ENCODE results near the gene PNPT1.
"Not testable (repeated sequence)": the region's sequence is repeated elsewhere in the genome, so short reads cannot be mapped to it uniquely, and the experiment has no call there.

Gene PNPT1

DNA sequence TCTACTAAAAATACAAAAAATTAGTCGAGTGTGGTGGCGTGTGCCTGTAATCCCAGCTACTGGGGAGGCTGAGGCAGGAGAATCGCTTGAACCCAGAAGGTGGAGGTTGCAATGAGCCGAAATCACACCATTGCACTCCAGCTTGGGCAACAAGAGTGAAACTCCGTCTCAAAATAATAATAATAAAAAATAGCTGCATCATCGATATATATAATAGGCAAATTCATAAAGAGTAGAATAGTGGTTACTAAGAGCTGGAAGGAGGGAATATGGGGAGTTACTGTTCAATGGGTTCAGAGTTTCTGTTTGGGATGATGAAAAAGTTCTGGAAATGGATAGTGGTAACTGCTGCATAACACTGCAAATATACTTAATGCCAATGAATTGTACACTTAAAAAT lies 96.8 kb downstream of the PNPT1 start:
- DNase-seq (ENCODE audit: low read depth): not testable (repeated sequence)

DNA sequence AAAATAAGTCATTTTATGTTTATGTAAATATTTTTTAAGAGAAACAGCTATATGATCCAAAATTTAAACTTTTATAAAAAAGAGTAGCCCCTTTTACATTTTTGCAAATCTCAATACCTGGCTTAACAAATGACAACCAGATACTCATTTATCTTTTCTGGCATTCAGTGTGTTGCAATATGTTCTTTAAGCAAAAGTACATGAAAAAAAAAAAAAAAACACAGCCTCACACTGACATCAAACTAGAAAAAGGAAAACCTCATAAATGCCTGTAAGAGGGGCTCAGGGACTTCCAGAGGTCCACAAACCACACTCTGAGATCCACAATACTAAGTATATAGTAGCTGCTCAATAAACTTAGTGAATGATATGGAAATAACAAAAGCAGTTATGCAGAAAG lies 98.1 kb downstream of the PNPT1 start:
- DNase-seq (ENCODE audit: low read depth): no peak

DNA sequence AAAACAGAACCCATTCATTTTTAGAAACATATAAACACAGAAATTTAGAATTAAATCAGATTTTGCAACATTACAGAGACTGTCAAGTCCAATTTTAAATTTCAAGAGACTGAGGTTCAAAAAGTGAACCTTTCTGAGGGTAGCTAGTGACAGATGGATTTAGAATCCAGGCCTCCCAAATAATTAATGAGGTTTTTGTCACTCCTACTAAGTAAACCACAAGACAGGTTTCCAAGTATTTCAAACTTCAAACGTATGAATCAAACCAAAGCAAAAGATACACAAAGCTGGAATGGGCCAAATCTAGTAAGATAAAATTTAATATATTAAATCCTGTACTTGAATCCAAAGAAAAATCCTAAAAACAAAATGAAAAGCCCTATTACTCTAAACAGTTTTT lies 101.5 kb downstream of the PNPT1 start:
- DNase-seq (ENCODE audit: low read depth): no peak

DNA sequence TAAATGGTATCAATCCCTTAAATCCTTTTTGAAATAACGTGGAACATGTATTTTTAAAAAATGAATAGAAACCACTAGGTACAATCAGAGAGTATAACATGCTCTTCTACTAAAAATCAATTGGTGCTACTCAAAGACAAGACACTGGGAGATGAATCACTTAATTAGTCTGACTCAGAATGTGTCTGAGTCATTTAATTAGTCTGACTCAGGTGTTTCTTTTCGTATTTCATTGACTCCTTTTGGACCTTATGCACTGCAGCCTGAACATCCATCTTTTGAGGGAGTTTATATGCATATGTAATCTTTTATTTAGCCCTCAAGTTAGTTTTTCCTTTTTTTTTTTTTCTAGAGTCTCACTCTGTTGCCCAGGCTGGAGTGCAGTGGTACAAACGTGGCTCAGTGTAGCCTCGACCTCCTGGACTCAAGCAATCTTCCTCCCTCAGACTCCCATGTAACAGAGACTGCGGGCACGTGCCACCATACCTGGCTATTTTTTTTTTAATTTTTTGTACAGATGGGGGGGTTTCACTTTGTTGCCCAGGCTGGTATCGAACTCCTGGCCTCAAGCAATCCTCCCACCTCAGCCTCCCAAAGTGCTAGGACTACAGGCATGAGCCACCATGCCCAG lies 102.7 kb downstream of the PNPT1 start:
- DNase-seq (ENCODE audit: low read depth): no peak

DNA sequence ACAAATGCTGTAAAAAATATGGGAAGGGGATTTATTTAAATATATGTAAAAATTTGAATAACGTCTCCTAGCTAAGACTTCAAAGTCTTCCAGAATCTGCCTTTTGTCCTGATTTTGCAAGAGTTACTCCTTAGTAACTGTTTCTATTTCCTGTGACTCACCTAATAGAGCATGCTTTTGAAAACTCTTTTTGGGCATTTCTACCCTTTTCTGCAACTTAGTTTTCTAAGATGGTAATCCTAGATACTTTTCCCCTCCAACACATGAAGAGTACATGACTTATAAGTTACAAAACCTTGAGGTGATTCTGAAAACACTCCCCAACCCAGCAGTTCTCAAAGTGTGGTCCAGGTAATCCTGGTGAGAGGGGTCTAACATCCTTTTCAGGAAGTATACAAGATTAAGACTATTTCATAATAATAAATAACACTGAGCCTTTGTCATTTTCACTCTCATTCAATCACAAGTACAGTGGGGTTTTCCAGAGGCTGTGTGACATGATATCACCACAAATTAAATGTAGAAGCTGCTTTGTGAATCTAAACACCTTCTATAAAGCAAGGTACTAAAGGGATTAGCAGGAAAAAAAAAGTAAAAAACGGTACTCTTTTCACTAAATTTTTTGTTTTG lies 108.1 kb downstream of the PNPT1 start:
- no peak for DNase-seq (ENCODE audit: low read depth)
